Measurements from ENCODE around the gene HTR2B.
A peak's percentile ranks its signal among the peaks of the same experiment; 100 is the strongest.

Gene HTR2B

GRCh38 chr2:231127480-231127879 lies 2.6 kb upstream of the HTR2B start:
- Histone ChIP-seq H3K36me3 (no peaks in the 10 kb centered on the region), H3K27ac (no peak overlapping the region), H3K27me3 (no peaks in the 10 kb centered on the region), H3K4me1 (peaks cover 0 to 31% (median 15%) of the 10 kb centered on the region in 4 donors), H3K9me3 (no peaks in the 10 kb centered on the region), H3K4me3 (no peak overlapping the region)
- TF ChIP-seq CTCF (IDR thresholded peaks at IDR 0.05): no peak
- intact Hi-C loops (cut with DNase I; ENCODE audit: low total_unique reads): no loop called here
- no peak for DNase-seq

GRCh38 chr2:231126123-231126522 lies 1.3 kb upstream of the HTR2B start:
- Histone ChIP-seq H3K27ac (no peak overlapping the region), H3K36me3 (no peaks in the 10 kb centered on the region), H3K4me3 (no peak overlapping the region), H3K9me3 (no peaks in the 10 kb centered on the region), H3K27me3 (no peaks in the 10 kb centered on the region), H3K4me1 (peaks cover 0 to 22% (median 10%) of the 10 kb centered on the region in 4 donors)
- no peak for DNase-seq
- no peak for TF ChIP-seq CTCF (IDR thresholded peaks at IDR 0.05)
- intact Hi-C loops (cut with DNase I; ENCODE audit: low total_unique reads): no loop called here

GRCh38 chr2:231123362-231123898 lies 1.4 kb downstream of the HTR2B start:
- intact Hi-C loops (cut with DNase I; ENCODE audit: low total_unique reads): no loop called here
- no peak for TF ChIP-seq CTCF (IDR thresholded peaks at IDR 0.05)
- Histone ChIP-seq H3K36me3 (no peaks in the 10 kb centered on the region), H3K4me1 (peaks cover 0 to 22% (median 8%) of the 10 kb centered on the region in 4 donors), H3K4me3 (peak overlapping the region in 1 of 2 donors; percentile 2), H3K27me3 (no peaks in the 10 kb centered on the region), H3K9me3 (no peaks in the 10 kb centered on the region), H3K27ac (no peak overlapping the region)
- DNase-seq: no peak

GRCh38 chr2:231118614-231118942 lies 6.3 kb downstream of the HTR2B start:
- Histone ChIP-seq H3K27me3 (no peaks in the 10 kb centered on the region), H3K4me3 (no peak overlapping the region), H3K27ac (no peak overlapping the region), H3K9me3 (no peaks in the 10 kb centered on the region), H3K36me3 (no peaks in the 10 kb centered on the region), H3K4me1 (peaks cover 0 to 15% (median under 1%) of the 10 kb centered on the region in 4 donors)
- DNase-seq: no peak
- TF ChIP-seq CTCF (IDR thresholded peaks at IDR 0.05): no peak
- intact Hi-C loops (cut with DNase I; ENCODE audit: low total_unique reads): no loop called here

- Histone ChIP-seq H3K27me3 (no peaks in the 10 kb centered on the region), H3K4me1 (peaks cover 0 to 10% (median 0%) of the 10 kb centered on the region in 4 donors), H3K4me3 (no peak overlapping the region), H3K36me3 (no peaks in the 10 kb centered on the region), H3K9me3 (no peaks in the 10 kb centered on the region), H3K27ac (no peak overlapping the region)
- no peak for TF ChIP-seq CTCF (IDR thresholded peaks at IDR 0.05)
- intact Hi-C loops (cut with DNase I; ENCODE audit: low total_unique reads): no loop called here
- DNase-seq: no peak
Observed at GRCh38 chr2:231117922-231118613, 6.8 kb downstream of the HTR2B start.
